Mesenchymal stem cell (in vitro differentiated cells and primary cell): ENCODE measurements around the gene TNNI3.

Experiments used
- DNase-seq: peaks from one replicate; pipeline ENCODE4 v3.0.0-alpha.2; 2013
- H2AFZ ChIP-seq: one replicate; pipeline ENCODE4 v1.6.1; 2013; ENCODE audit warnings: low read depth, mild to moderate bottlenecking, control low read depth, inconsistent platforms, low read length, moderate library complexity
- H2AK5ac ChIP-seq: 2 replicates; pipeline ENCODE4 v1.6.1; 2013; ENCODE audit warnings: low read length, moderate library complexity, mild to moderate bottlenecking, inconsistent platforms; ENCODE audit not compliant: severe bottlenecking
- H2BK120ac ChIP-seq: one replicate; pipeline ENCODE4 v1.6.1; 2013; ENCODE audit warnings: low read depth, mild to moderate bottlenecking, inconsistent platforms, low read length, moderate library complexity
- H2BK12ac ChIP-seq, 2 experiments: one replicate each; pipeline ENCODE4 v1.6.1; 2013; ENCODE audit warnings: inconsistent platforms in 2 of 2, low read length in 2 of 2, mild to moderate bottlenecking in 2 of 2, moderate library complexity in 2 of 2, control low read depth in 1 of 2
- H2BK15ac ChIP-seq: one replicate; pipeline ENCODE4 v1.6.1; 2013; ENCODE audit warnings: mild to moderate bottlenecking, low read depth, inconsistent platforms; ENCODE audit not compliant: poor library complexity, severe bottlenecking
- H2BK5ac ChIP-seq: 2 replicates; pipeline ENCODE4 v1.6.1; 2013; ENCODE audit warnings: low read depth, mild to moderate bottlenecking, low read length, control low read depth, inconsistent platforms; ENCODE audit not compliant: poor library complexity, severe bottlenecking
- H3K14ac ChIP-seq, 2 experiments: one replicate each; pipeline ENCODE4 v1.6.1; 2013; ENCODE audit warnings: inconsistent platforms in 2 of 2, low read length in 2 of 2, control low read depth in 1 of 2, mild to moderate bottlenecking in 1 of 2, moderate library complexity in 1 of 2
- H3K18ac ChIP-seq, 2 experiments: one replicate each; pipeline ENCODE4 v1.6.1; 2013; ENCODE audit warnings: inconsistent platforms in 2 of 2, low read length in 2 of 2, control low read depth in 1 of 2, low read depth in 1 of 2, mild to moderate bottlenecking in 1 of 2
- H3K23ac ChIP-seq, 2 experiments: one replicate each; pipeline ENCODE4 v1.6.1; 2013; ENCODE audit warnings: inconsistent platforms in 2 of 2, low read length in 2 of 2, mild to moderate bottlenecking in 2 of 2, moderate library complexity in 2 of 2, control low read depth in 1 of 2
- H3K27ac ChIP-seq: 2 replicates; pipeline ENCODE4 v1.5.1; 2013; ENCODE audit warnings: mild to moderate bottlenecking, moderate library complexity, low read length, control low read depth, inconsistent platforms; ENCODE audit not compliant: poor library complexity, severe bottlenecking
- H3K27me3 ChIP-seq, 2 experiments: 2 replicates each; pipeline versions ENCODE4 v1.6.1 to v1.7.0; 2013; ENCODE audit warnings: low read length in 2 of 2, mild to moderate bottlenecking in 2 of 2, moderate library complexity in 2 of 2, control low read depth in 1 of 2, inconsistent platforms in 1 of 2; ENCODE audit not compliant: control insufficient read depth in 1 of 2, insufficient read depth in 1 of 2
- H3K36me3 ChIP-seq, 2 experiments: 2 replicates each; pipeline versions ENCODE4 v1.6.1 to v1.7.0; 2013; ENCODE audit warnings: low read length in 2 of 2, control low read depth in 1 of 2, inconsistent platforms in 1 of 2, low read depth in 1 of 2, mild to moderate bottlenecking in 1 of 2; ENCODE audit not compliant: insufficient read depth in 2 of 2, control insufficient read depth in 1 of 2
- H3K4ac ChIP-seq, 2 experiments: one replicate each; pipeline ENCODE4 v1.6.1; 2013; ENCODE audit warnings: inconsistent platforms in 2 of 2, low read length in 2 of 2, mild to moderate bottlenecking in 2 of 2, moderate library complexity in 2 of 2, control low read depth in 1 of 2, low read depth in 1 of 2
- H3K4me1 ChIP-seq: 2 replicates; pipeline ENCODE4 v1.6.1; 2013; ENCODE audit warnings: low read depth, low read length, control low read depth; ENCODE audit not compliant: control insufficient read depth, insufficient read depth
- H3K4me2 ChIP-seq: 2 replicates; pipeline ENCODE4 v1.6.1; 2013; ENCODE audit warnings: low read length, mild to moderate bottlenecking, inconsistent platforms; ENCODE audit not compliant: poor library complexity, severe bottlenecking
- H3K4me3 ChIP-seq, 2 experiments: 2 replicates each; pipeline versions ENCODE4 v1.5.1 to v1.7.0; 2013; ENCODE audit warnings: low read length in 2 of 2, mild to moderate bottlenecking in 2 of 2, control low read depth in 1 of 2, low read depth in 1 of 2; ENCODE audit not compliant: insufficient read depth in 1 of 2
- H3K79me1 ChIP-seq: replicated peaks from 2 replicates; pipeline ENCODE4 v1.6.1; 2013; ENCODE audit warnings: mild to moderate bottlenecking, control low read depth, low read length, inconsistent platforms; ENCODE audit not compliant: poor library complexity, severe bottlenecking
- H3K9ac ChIP-seq: 2 replicates; pipeline ENCODE4 v1.7.0; 2013; ENCODE audit warnings: mild to moderate bottlenecking, low read length, moderate library complexity
- H3K9me3 ChIP-seq: 2 replicates; pipeline ENCODE4 v1.7.0; 2013; ENCODE audit warnings: mild to moderate bottlenecking, low read length; ENCODE audit not compliant: control insufficient read depth
- H4K8ac ChIP-seq: one replicate; pipeline ENCODE4 v1.6.1; 2013; ENCODE audit warnings: inconsistent platforms, mild to moderate bottlenecking, low read length, moderate library complexity
- H4K91ac ChIP-seq: one replicate; pipeline ENCODE4 v1.6.1; 2013; ENCODE audit warnings: mild to moderate bottlenecking, low read length, inconsistent platforms
- WGBS: methylation state at CpG from one replicate; pipeline ENCODE4 v1.1.7; 2013; ENCODE audit warnings: mixed read lengths; 5-methylcytosine and 5-hydroxymethylcytosine counted together

Gene TNNI3

DNA sequence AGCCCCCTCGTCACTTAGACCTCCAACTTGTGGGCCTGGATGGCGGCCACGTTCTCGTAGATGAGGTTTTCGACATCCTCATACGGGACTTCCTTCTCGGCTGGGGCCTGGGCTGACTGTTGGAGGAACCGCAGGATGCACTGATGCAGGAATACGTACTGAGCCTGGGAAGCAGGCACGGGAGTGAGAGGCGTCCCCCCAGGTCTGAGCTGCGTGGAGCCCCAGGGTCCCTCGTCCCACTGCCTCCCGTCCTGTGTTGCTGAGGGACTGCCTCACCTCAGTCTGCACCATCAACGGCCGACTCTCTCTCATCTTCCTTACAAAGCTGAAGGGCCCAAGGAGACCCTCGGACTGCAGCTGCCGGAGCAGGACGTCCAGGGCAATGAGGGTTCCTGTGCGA is 24.2 kb upstream of the TNNI3 start:
- Histone ChIP-seq H2BK15ac (no peak overlapping the region), H4K8ac (no peak overlapping the region), H2BK5ac (no peak overlapping the region), H3K79me1 (no peaks in the 10 kb centered on the region), H2BK120ac (no peak overlapping the region), H3K4me3 (no peak overlapping the region), H3K23ac (no peak overlapping the region), H3K36me3 (peaks cover 0 to 13% of the 10 kb centered on the region in 2 experiments), H3K4me1 (peaks cover 16% of the 10 kb centered on the region), H4K91ac (no peak overlapping the region), H2AK5ac (no peak overlapping the region), H3K9me3 (no peaks in the 10 kb centered on the region), H2AFZ (no peak overlapping the region), H3K14ac (no peak overlapping the region), H3K4me2 (no peak overlapping the region), H3K18ac (no peak overlapping the region), H3K27me3 (peaks cover 6 to 71% of the 10 kb centered on the region in 2 experiments), H2BK12ac (no peak overlapping the region), H3K9ac (no peak overlapping the region), H3K4ac (no peak overlapping the region), H3K27ac (no peak overlapping the region)
- WGBS, result 79% methylated on average over 20 of the region's 20 CpGs
- DNase-seq, result no peak

DNA sequence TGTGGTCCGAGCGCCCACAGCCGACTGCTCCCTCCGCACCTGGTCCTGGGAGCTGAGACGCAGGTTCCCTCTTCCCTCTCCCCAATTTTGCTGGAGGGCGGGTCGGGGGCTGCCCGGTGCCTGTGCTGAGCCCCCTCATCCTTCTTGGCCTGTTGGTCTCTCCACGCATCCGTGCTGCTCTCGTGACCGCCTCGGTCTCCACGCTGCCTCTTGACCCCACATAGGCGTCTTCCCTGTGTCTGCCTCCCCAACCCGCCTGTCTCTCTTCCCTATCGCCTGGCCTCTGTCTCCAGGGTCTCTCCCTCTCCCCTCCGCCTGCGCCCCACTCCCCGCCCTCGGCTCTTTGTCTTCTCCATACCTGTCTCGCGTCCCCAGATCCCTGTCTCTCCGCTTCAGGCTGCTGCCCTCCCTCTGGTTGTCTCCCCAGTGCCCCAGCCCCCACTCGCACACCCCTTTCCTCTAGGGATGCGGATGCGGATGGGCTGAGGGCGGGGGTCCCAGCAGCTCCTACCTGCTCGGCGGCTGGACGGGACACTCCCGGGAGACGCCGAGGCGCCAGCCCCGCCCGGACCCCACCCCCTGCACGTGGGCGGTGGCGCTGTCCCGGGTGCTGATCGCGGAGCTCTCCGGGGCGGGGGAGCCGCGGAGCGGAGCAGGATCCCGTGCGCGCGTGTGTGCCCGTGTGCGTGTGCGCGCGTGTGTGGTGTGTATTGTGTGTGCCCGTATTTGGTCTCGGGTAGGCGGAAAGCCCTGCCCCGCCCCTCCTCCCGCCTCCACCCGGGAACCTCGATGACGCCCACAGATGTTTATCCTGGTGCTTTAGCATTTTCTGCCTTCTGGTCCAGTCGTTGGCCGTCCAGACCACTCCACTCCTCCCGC is 22.3 kb upstream of the TNNI3 start, which contains the start of gene SYT5:
SYT5 (minus strand) TSS at position 684 of the 879 bp plus-strand sequence. CDS start 1,248 bp downstream, outside the sequence.
- Histone ChIP-seq H4K91ac (no peak within 1 kb of the TSS), H4K8ac (no peak within 1 kb of the TSS), H2BK120ac (no peak within 1 kb of the TSS), H2AFZ (peak within 1 kb of the TSS; percentile 68), H3K9me3 (no peaks in the 10 kb centered on the region), H2BK5ac (no peak within 1 kb of the TSS), H2BK12ac (no peak within 1 kb of the TSS), H3K79me1 (no peaks in the 10 kb centered on the region), H2AK5ac (no peak within 1 kb of the TSS), H3K14ac (no peak within 1 kb of the TSS), H3K4me1 (peaks cover 16% of the 10 kb centered on the region), H2BK15ac (no peak within 1 kb of the TSS), H3K23ac (no peak within 1 kb of the TSS), H3K27ac (no peak within 1 kb of the TSS), H3K9ac (peak within 1 kb of the TSS; percentile 60), H3K4me3 (peak within 1 kb of the TSS; percentile 41 to 68), H3K4ac (no peak within 1 kb of the TSS), H3K36me3 (peaks cover 0 to 14% of the 10 kb centered on the region in 2 experiments), H3K27me3 (peaks cover 6 to 78% of the 10 kb centered on the region in 2 experiments), H3K18ac (peak within 1 kb of the TSS in 1 of 2 experiments; percentile 49), H3K4me2 (peak within 1 kb of the TSS; percentile 81)
- DNase-seq, result no peak
- 9% methylated on average over 35 of the region's 68 CpGs for WGBS

DNA sequence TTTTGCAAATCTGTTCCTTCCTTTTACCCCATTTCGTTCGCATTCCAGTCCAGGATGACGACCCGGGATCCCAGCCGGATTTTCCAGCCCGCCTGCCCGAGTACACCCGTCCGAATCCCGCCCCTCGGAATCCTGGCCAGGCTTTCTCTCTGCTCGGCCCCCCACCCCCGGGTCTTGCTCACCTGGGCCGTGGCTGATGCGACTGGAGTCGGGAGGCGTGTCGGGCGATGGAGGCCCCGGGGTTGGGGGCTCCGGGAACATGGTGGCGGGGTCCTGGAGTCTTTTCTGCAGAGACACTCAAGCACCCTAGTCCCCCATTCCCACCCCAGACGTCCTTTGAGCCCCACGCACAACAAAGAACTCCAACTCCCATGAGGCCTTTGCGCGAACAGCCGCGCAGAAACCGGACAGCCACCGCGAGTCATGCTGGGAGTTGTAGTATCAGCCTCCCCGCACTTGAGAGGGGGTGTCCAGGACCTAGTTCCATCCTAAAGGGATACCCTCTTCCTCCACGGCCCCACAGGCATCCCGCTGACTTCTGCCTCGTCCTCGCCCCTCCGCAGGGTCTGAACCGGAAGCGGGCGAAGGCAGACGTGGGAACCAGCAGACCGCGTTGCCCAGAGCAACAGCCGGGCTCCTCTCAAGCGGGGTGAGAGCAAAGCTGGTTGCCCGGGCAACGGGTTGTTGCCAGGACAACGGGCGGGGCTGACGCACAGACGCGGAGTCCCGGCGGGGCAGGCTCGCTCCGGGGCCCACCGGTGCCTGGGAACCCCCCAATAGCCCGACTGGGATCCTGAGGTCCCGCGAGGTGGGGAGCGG is 21.5 kb upstream of the TNNI3 start:
- no peak overlapping the region for H3K14ac ChIP-seq
- no peak overlapping the region for H3K23ac ChIP-seq
- no peak overlapping the region for H4K8ac ChIP-seq
- peaks cover 6 to 86% of the 10 kb centered on the region in 2 experiments for H3K27me3 ChIP-seq
- peaks cover 16% of the 10 kb centered on the region for H3K4me1 ChIP-seq
- no peak overlapping the region for H4K91ac ChIP-seq
- H3K4ac ChIP-seq, result no peak overlapping the region
- no peak overlapping the region for H2BK120ac ChIP-seq
- H3K9me3 ChIP-seq, result no peaks in the 10 kb centered on the region
- peaks cover 0 to 14% of the 10 kb centered on the region in 2 experiments for H3K36me3 ChIP-seq
- peak overlapping the region; percentile 60 for H3K9ac ChIP-seq
- H3K4me2 ChIP-seq, result peak overlapping the region; percentile 81
- DNase-seq, result peak; percentile 91
- no peak overlapping the region for H2AK5ac ChIP-seq
- peak overlapping the region in 1 of 2 experiments; percentile 49 for H3K18ac ChIP-seq
- H2BK15ac ChIP-seq, result no peak overlapping the region
- H3K4me3 ChIP-seq, result peak overlapping the region; percentile 41 to 68
- no peak overlapping the region for H2BK12ac ChIP-seq
- H3K27ac ChIP-seq, result no peak overlapping the region
- no peak overlapping the region for H2BK5ac ChIP-seq
- 6% methylated on average over 56 of the region's 61 CpGs for WGBS
- no peaks in the 10 kb centered on the region for H3K79me1 ChIP-seq
- H2AFZ ChIP-seq, result peak overlapping the region; percentile 68

DNA sequence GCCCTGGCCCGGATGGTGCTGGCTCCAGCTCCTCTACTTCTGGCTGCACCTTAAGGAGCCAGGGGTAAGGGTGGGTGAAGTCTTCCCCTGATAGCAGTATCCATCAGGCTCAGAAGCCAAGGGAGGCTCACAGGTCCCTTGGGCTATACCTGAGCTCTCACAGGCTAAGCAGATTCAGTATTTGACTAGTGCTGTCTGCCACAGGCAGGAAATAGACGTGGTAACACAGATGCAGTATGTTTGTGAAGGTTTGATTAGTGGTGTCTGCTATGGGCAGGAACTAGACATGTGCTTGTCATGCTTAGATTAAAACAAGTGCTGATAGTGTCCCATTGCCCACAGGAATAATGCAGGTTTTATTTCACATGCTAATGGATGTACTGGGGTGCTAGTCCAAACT is 18.5 kb upstream of the TNNI3 start:
- Histone ChIP-seq H3K9me3 (no peaks in the 10 kb centered on the region), H3K79me1 (no peaks in the 10 kb centered on the region), H2AK5ac (no peak overlapping the region), H2BK12ac (no peak overlapping the region), H3K4me3 (no peak overlapping the region), H3K27ac (no peak overlapping the region), H3K4me1 (peaks cover 28% of the 10 kb centered on the region), H3K4ac (no peak overlapping the region), H3K4me2 (no peak overlapping the region), H3K27me3 (peaks cover 8 to 92% of the 10 kb centered on the region in 2 experiments), H3K9ac (no peak overlapping the region), H3K36me3 (peaks cover 0 to 14% of the 10 kb centered on the region in 2 experiments), H3K23ac (no peak overlapping the region), H4K91ac (no peak overlapping the region), H4K8ac (no peak overlapping the region), H2BK5ac (no peak overlapping the region), H2AFZ (no peak overlapping the region), H2BK15ac (no peak overlapping the region), H3K18ac (no peak overlapping the region), H2BK120ac (no peak overlapping the region), H3K14ac (no peak overlapping the region)
- no peak for DNase-seq
- WGBS, result 47% methylated on average over 2 of the region's 2 CpGs
